CD14-positive monocyte (primary cell): ENCODE results near the gene UBQLNL. TPM values are rescaled to one million over a fixed set of nuclear protein-coding genes. Genes with fewer than 3 reads are reported as not detected.

Source experiments
- DNase-seq, 3 donors: peaks; one replicate each; pipeline ENCODE4 v3.0.0-alpha.2; 2011 to 2022
- H2AFZ ChIP-seq: 2 replicates; pipeline ENCODE4 v1.6.0; 2012; ENCODE audit warnings: mild to moderate bottlenecking, low read depth, low read length, inconsistent platforms; ENCODE audit not compliant: insufficient read depth, poor library complexity, severe bottlenecking
- H3K27ac ChIP-seq, 2 donors: 1 replicate in 1 of 2; 2 replicates in 1 of 2; pipeline ENCODE4 v1.5.1; 2012 to 2013; ENCODE audit warnings: low read length in 2 of 2, control low read depth in 1 of 2, inconsistent platforms in 1 of 2, low read depth in 1 of 2, mild to moderate bottlenecking in 1 of 2
- H3K27me3 ChIP-seq, 2 donors: one replicate each; pipeline versions ENCODE4 v1.6.0 to v1.6.1; 2011 to 2013; ENCODE audit warnings: low read length in 2 of 2; ENCODE audit not compliant: control insufficient read depth in 2 of 2, insufficient read depth in 2 of 2
- H3K36me3 ChIP-seq, 2 donors: replicated peaks in 1 of 2; 1 replicate in 1 of 2; 2 replicates in 1 of 2; pipeline versions ENCODE4 v1.5.1 to v1.6.1; 2012 to 2013; ENCODE audit warnings: low read length in 2 of 2, control low read depth in 1 of 2, inconsistent platforms in 1 of 2, mild to moderate bottlenecking in 1 of 2; ENCODE audit not compliant: insufficient read depth in 2 of 2, control insufficient read depth in 1 of 2
- H3K4me1 ChIP-seq, 2 donors: 1 replicate in 1 of 2; 2 replicates in 1 of 2; pipeline versions ENCODE4 v1.5.1 to v1.6.1; 2012 to 2013; ENCODE audit warnings: low read length in 2 of 2, control low read depth in 1 of 2, inconsistent platforms in 1 of 2, mild to moderate bottlenecking in 1 of 2, moderate library complexity in 1 of 2; ENCODE audit not compliant: insufficient read depth in 2 of 2, control insufficient read depth in 1 of 2
- H3K4me2 ChIP-seq: replicated peaks from 2 replicates; pipeline ENCODE3; 2012; ENCODE audit warnings: low read length, moderate library complexity, mild to moderate bottlenecking; ENCODE audit not compliant: poor library complexity, severe bottlenecking; ENCODE audit errors: extremely low read depth
- H3K4me3 ChIP-seq, 3 experiments: fragments of 200-600 bp in 1 of 3; sonication (generic) in 1 of 3; replicated peaks in 1 of 3; 1 replicate in 2 of 3; 2 replicates in 1 of 3; pipeline ENCODE4 v1.5.1; 2011 to 2013; ENCODE audit warnings: low read length in 3 of 3, mild to moderate bottlenecking in 3 of 3, control low read depth in 2 of 3, low read depth in 2 of 3, inconsistent platforms in 1 of 3, moderate library complexity in 1 of 3
- H3K79me2 ChIP-seq: 2 replicates; pipeline ENCODE4 v1.6.0; 2012; ENCODE audit warnings: mild to moderate bottlenecking, control low read depth, inconsistent platforms, low read length, moderate library complexity; ENCODE audit not compliant: insufficient read depth
- H3K9ac ChIP-seq: 2 replicates; pipeline ENCODE4 v1.6.0; 2017; ENCODE audit warnings: low read length, mild to moderate bottlenecking; ENCODE audit not compliant: insufficient read depth, poor library complexity, severe bottlenecking
- H3K9me3 ChIP-seq, 2 donors: replicated peaks in 1 of 2; 1 replicate in 1 of 2; 2 replicates in 1 of 2; pipeline versions ENCODE4 v1.5.1 to v1.6.1; 2012 to 2013; ENCODE audit warnings: low read length in 2 of 2, control low read depth in 1 of 2; ENCODE audit not compliant: control insufficient read depth in 1 of 2, insufficient read depth in 1 of 2
- H4K20me1 ChIP-seq: 2 replicates; pipeline ENCODE4 v1.6.0; 2012; ENCODE audit warnings: mild to moderate bottlenecking, low read length, control low read depth, moderate library complexity; ENCODE audit not compliant: insufficient read depth
- H3K27ac Mint-ChIP-seq, 7 donors: one replicate each; pipeline ENCODE4 v1.8.0; 2020; ENCODE audit warnings: mild to moderate bottlenecking in 7 of 7, mixed read lengths in 7 of 7, moderate library complexity in 6 of 7, inconsistent platforms in 2 of 7
- H3K27me3 Mint-ChIP-seq, 3 donors: one replicate each; pipeline ENCODE4 v1.8.0; 2021 to 2022; ENCODE audit warnings: low read depth in 3 of 3, mild to moderate bottlenecking in 3 of 3, mixed read lengths in 3 of 3, moderate library complexity in 3 of 3, inconsistent platforms in 1 of 3
- H3K36me3 Mint-ChIP-seq, 2 donors: one replicate each; pipeline ENCODE4 v1.8.0; 2020; ENCODE audit warnings: mixed read lengths in 2 of 2, inconsistent platforms in 1 of 2, mild to moderate bottlenecking in 1 of 2
- H3K4me1 Mint-ChIP-seq: one replicate; pipeline ENCODE4 v1.8.0; 2020; ENCODE audit warnings: mild to moderate bottlenecking, mixed read lengths
- H3K4me3 Mint-ChIP-seq, 2 donors: one replicate each; pipeline ENCODE4 v1.8.0; 2020; ENCODE audit warnings: mild to moderate bottlenecking in 2 of 2, mixed read lengths in 2 of 2, moderate library complexity in 1 of 2
- H3K9me3 Mint-ChIP-seq, 7 donors: one replicate each; pipeline ENCODE4 v1.8.0; 2020 to 2022; ENCODE audit warnings: mixed read lengths in 7 of 7, mild to moderate bottlenecking in 6 of 7, moderate library complexity in 6 of 7, inconsistent platforms in 2 of 7
- WGBS: methylation state at CpG from one replicate; pipeline ENCODE4 v1.1.5; 2013; ENCODE audit warnings: missing lambda C conversion rate; ENCODE audit not compliant: insufficient coverage; 5-methylcytosine and 5-hydroxymethylcytosine counted together
- intact Hi-C, 2 donors: fragments of 100-400 bp; cut with micrococcal nuclease; formaldehyde crosslinking; loops; one replicate each; pipeline versions ENCODE4 v1.15.0 to v1.15.1; 2023
- polyA plus RNA-seq, 3 donors: library from polyadenylated mRNA; depleted of rRNA in 1 of 3; unstranded in 2 of 3; stranded (reverse) in 1 of 3; fragments of 300-500 nt in 2 of 3; fragments of >200 nt in 1 of 3; fragmentation: Illumina TruSeq in 2 of 3; gene quantifications; 1 replicate in 2 of 3; 2 replicates in 1 of 3; pipeline ENCODE4 v1.2.3, GENCODE V29; 2012 to 2021
- TF ChIP-seq, protein P1 (sequence below): fragments of 200-600 bp; IDR thresholded peaks from one replicate; pipeline ENCODE4 v1.8.0; 2022; ENCODE audit warnings: antibody characterized with exemption, mild to moderate bottlenecking

Gene UBQLNL
- polyA plus RNA-seq, 3 donors: 0.33 TPM; not detected in 2

DNA sequence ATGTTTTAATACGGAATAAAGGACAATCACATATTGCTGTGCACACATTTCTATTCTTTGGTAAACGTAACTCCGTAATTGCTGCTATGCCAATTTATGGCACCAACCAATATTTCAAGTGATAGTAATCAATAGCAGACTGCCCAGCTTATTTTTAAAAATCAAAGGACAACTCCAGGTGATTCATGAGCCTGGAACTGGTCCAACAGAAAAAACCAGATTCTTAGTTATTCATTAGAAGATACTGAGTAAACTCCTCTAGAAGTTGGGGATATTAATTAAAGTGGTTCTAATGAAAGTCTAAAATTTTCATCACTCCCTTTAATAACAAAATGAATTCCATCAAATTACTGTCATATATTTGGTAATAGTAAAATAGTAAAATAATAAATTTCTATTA lies 41.3 kb upstream of the UBQLNL start:
- no peaks in the 10 kb centered on the region for H3K4me1 Mint-ChIP-seq
- no peaks in the 10 kb centered on the region for H3K4me1 ChIP-seq
- no peaks in the 10 kb centered on the region for H3K9me3 ChIP-seq
- H3K4me3 ChIP-seq: no peak overlapping the region
- no peak overlapping the region for H3K27ac ChIP-seq
- DNase-seq: no peak
- H3K9ac ChIP-seq: no peak overlapping the region
- H3K27me3 Mint-ChIP-seq: peaks cover 0 to 7% (median 0%) of the 10 kb centered on the region in 3 donors
- intact Hi-C loops: no loop called here
- WGBS: no CpG with 5 or more reads among the region's 3 CpGs
- H3K4me2 ChIP-seq: no peak overlapping the region
- no peaks in the 10 kb centered on the region for H3K79me2 ChIP-seq
- H3K27me3 ChIP-seq: no peaks in the 10 kb centered on the region
- no peaks in the 10 kb centered on the region for H4K20me1 ChIP-seq
- H3K36me3 ChIP-seq: no peaks in the 10 kb centered on the region
- H3K4me3 Mint-ChIP-seq: no peak overlapping the region
- H3K9me3 Mint-ChIP-seq: no peaks in the 10 kb centered on the region
- H2AFZ ChIP-seq: no peak overlapping the region
- no peaks in the 10 kb centered on the region for H3K36me3 Mint-ChIP-seq
- no peak overlapping the region for H3K27ac Mint-ChIP-seq
- TF ChIP-seq, protein P1, sequence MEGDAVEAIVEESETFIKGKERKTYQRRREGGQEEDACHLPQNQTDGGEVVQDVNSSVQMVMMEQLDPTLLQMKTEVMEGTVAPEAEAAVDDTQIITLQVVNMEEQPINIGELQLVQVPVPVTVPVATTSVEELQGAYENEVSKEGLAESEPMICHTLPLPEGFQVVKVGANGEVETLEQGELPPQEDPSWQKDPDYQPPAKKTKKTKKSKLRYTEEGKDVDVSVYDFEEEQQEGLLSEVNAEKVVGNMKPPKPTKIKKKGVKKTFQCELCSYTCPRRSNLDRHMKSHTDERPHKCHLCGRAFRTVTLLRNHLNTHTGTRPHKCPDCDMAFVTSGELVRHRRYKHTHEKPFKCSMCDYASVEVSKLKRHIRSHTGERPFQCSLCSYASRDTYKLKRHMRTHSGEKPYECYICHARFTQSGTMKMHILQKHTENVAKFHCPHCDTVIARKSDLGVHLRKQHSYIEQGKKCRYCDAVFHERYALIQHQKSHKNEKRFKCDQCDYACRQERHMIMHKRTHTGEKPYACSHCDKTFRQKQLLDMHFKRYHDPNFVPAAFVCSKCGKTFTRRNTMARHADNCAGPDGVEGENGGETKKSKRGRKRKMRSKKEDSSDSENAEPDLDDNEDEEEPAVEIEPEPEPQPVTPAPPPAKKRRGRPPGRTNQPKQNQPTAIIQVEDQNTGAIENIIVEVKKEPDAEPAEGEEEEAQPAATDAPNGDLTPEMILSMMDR: no peak

DNA sequence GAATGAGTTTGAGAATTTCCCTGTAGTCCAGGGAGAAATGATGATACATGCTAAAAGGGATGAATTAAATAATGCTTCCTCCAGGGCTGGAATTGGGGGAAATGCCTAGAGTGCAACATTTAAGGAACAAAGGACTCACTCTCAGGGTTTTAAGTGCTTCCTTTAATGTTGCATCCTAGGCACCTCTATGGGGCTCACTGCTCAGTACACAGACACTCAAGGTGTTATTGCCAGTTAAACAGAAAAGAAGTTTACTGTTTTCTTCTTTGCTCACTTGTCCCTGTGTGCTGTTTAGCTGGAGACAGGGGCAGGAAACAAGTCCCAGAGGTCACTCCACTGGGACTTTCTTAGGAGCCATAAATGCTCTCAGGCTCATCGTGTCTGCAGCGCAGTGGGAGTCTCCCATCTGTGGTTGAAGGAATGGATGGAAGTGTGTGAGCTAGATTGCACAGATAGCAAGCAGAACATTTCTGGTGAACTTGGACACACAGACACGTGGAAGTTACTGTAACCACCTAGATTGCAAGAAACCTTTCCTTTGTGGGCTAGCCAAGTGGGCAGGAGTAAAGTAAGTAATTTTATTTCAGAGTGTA lies 40.2 kb upstream of the UBQLNL start:
- Histone ChIP-seq H3K9ac (no peak overlapping the region), H4K20me1 (no peaks in the 10 kb centered on the region), H3K4me2 (no peak overlapping the region), H3K4me1 (no peaks in the 10 kb centered on the region), H3K79me2 (no peaks in the 10 kb centered on the region), H3K27ac (no peak overlapping the region), H2AFZ (no peak overlapping the region), H3K27me3 (no peaks in the 10 kb centered on the region), H3K36me3 (no peaks in the 10 kb centered on the region), H3K4me3 (no peak overlapping the region), H3K9me3 (no peaks in the 10 kb centered on the region)
- Mint-ChIP-seq H3K27me3 (peaks cover 0 to 7% (median 0%) of the 10 kb centered on the region in 3 donors), H3K36me3 (no peaks in the 10 kb centered on the region), H3K4me3 (no peak overlapping the region), H3K4me1 (no peaks in the 10 kb centered on the region), H3K27ac (no peak overlapping the region), H3K9me3 (no peaks in the 10 kb centered on the region)
- intact Hi-C loops: no loop called here
- no peak for DNase-seq
- TF ChIP-seq, protein P1: no peak
- WGBS: 100% methylated on average over 2 of the region's 3 CpGs
